ENCODE results near the gene C2CD4D.

Gene C2CD4D

GRCh38 chr1:151834239-151834638 lies 5.4 kb downstream of the C2CD4D start:
- DNase-seq (ENCODE audit: low read depth in 2 of 2), result no peak

- no peak for DNase-seq (ENCODE audit: low read depth in 2 of 2)
Observed at GRCh38 chr1:151833172-151833900, 6.3 kb downstream of the C2CD4D start.

GRCh38 chr1:151832318-151832980 lies 7.2 kb downstream of the C2CD4D start:
- DNase-seq (ENCODE audit: low read depth in 2 of 2), result no peak

- no peak for DNase-seq (ENCODE audit: low read depth in 2 of 2)
Observed at GRCh38 chr1:151831605-151832004, 8.0 kb downstream of the C2CD4D start, which contains the start of gene RORC. RORC (minus strand) TSS chr1:151831802; CDS start chr1:151831764, 38 bp downstream.

GRCh38 chr1:151831256-151831591 lies 8.4 kb downstream of the C2CD4D start:
- DNase-seq (ENCODE audit: low read depth in 2 of 2), result no peak

GRCh38 chr1:151830055-151830454 lies 9.6 kb downstream of the C2CD4D start:
- DNase-seq (ENCODE audit: low read depth in 2 of 2), result no peak

GRCh38 chr1:151829352-151830046 lies 10.1 kb downstream of the C2CD4D start:
- DNase-seq (ENCODE audit: low read depth in 2 of 2), result no peak

- no peak for DNase-seq (ENCODE audit: low read depth in 2 of 2)
Observed at GRCh38 chr1:151828921-151829320, 10.7 kb downstream of the C2CD4D start.

GRCh38 chr1:151827853-151828252 lies 11.8 kb downstream of the C2CD4D start:
- DNase-seq (ENCODE audit: low read depth in 2 of 2), result no peak

- no peak for DNase-seq (ENCODE audit: low read depth in 2 of 2)
Observed at GRCh38 chr1:151825751-151826660, 13.6 kb downstream of the C2CD4D start.

GRCh38 chr1:151825204-151825603 lies 14.4 kb downstream of the C2CD4D start:
- DNase-seq (ENCODE audit: low read depth in 2 of 2), result no peak

GRCh38 chr1:151823175-151823574 lies 16.4 kb downstream of the C2CD4D start:
- DNase-seq (ENCODE audit: low read depth in 2 of 2), result no peak

- DNase-seq (ENCODE audit: low read depth in 2 of 2), result no peak
Observed at GRCh38 chr1:151822404-151822803, 17.2 kb downstream of the C2CD4D start.

GRCh38 chr1:151820940-151821339 lies 18.7 kb downstream of the C2CD4D start:
- no peak for DNase-seq (ENCODE audit: low read depth in 2 of 2)

- DNase-seq (ENCODE audit: low read depth in 2 of 2), result no peak
Observed at GRCh38 chr1:151819976-151820623, 19.5 kb downstream of the C2CD4D start.

- no peak for DNase-seq (ENCODE audit: low read depth in 2 of 2)
Observed at GRCh38 chr1:151819227-151819835, 20.3 kb downstream of the C2CD4D start.

- DNase-seq (ENCODE audit: low read depth in 2 of 2), result no peak
Observed at GRCh38 chr1:151817353-151817730, 22.3 kb downstream of the C2CD4D start.

- no peak for DNase-seq (ENCODE audit: low read depth in 2 of 2)
Observed at GRCh38 chr1:151816548-151817352, 22.9 kb downstream of the C2CD4D start.

GRCh38 chr1:151815716-151816327 lies 23.8 kb downstream of the C2CD4D start:
- no peak for DNase-seq (ENCODE audit: low read depth in 2 of 2)

Measured in fibroblast of skin of left quadriceps (primary cell).